ENCODE data around the gene CAMK2N1. TPM values are rescaled to one million over a fixed set of nuclear protein-coding genes. Genes with fewer than 3 reads are reported as not detected.

CAMK2N1 gene
- total RNA-seq, 1 experiment from 2014 or later, result 10.1 TPM

DNA sequence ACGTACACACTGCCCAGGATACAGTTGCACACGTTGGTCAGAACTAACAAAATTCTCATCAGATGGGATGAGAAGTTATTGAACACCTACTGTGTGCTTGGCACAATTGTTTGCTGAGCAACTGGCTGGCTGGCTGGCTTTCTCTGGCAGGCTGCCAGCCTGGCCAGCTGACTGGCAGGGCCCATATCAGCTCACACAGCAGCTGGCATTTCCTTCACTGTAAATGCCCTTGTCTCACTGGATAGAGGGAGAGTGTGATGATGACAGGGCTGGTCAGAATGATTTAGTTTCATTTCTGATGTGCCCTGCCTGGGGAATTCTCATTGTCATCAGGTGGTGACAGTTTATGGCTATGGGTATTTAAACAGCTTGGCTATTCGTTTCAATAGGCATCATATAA lies 15.8 kb downstream of the CAMK2N1 start:
- CTCF ChIA-PET, result interaction anchor here (0.7 kb wide), 1 partner anchor 253 kb away, joined by 3 read pairs; no protein-coding TSS in a partner anchor
- no peak for TF ChIP-seq JAZF1 (CRISPR knock-in tag; IDR thresholded peaks at IDR 0.05)
- TF ChIP-seq, protein P1, sequence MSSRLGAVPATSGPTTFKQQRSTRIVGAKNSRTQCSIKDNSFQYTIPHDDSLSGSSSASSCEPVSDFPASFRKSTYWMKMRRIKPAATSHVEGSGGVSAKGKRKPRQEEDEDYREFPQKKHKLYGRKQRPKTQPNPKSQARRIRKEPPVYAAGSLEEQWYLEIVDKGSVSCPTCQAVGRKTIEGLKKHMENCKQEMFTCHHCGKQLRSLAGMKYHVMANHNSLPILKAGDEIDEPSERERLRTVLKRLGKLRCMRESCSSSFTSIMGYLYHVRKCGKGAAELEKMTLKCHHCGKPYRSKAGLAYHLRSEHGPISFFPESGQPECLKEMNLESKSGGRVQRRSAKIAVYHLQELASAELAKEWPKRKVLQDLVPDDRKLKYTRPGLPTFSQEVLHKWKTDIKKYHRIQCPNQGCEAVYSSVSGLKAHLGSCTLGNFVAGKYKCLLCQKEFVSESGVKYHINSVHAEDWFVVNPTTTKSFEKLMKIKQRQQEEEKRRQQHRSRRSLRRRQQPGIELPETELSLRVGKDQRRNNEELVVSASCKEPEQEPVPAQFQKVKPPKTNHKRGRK (CRISPR knock-in tag; IDR thresholded peaks at IDR 0.05; ENCODE audit: borderline replicate concordance), result no peak
- no peak for TF ChIP-seq RORB (CRISPR knock-in tag; IDR thresholded peaks at IDR 0.05)
- no peak for TF ChIP-seq SP1 (CRISPR knock-in tag; conservative IDR thresholded peaks at IDR 0.05)
- TF ChIP-seq ZNF671 (CRISPR knock-in tag; IDR thresholded peaks at IDR 0.05), result no peak
- no peak for TF ChIP-seq RELA (CRISPR knock-in tag; IDR thresholded peaks at IDR 0.05; ENCODE audit: borderline replicate concordance)
- no peak for TF ChIP-seq ZNF396 (CRISPR knock-in tag; IDR thresholded peaks at IDR 0.05; ENCODE audit: borderline replicate concordance)
- TF ChIP-seq ZNF138 (CRISPR knock-in tag; conservative IDR thresholded peaks at IDR 0.05), result no peak
- no peak for TF ChIP-seq ZBTB21 (CRISPR knock-in tag; IDR thresholded peaks at IDR 0.05; ENCODE audit: borderline replicate concordance)
- no peak for TF ChIP-seq TEAD4 (CRISPR knock-in tag; IDR thresholded peaks at IDR 0.05)
- TF ChIP-seq ZNF219 (CRISPR knock-in tag; IDR thresholded peaks at IDR 0.05; ENCODE audit: borderline replicate concordance), result no peak
- TF ChIP-seq NR1H2 (CRISPR knock-in tag; IDR thresholded peaks at IDR 0.05), result no peak
- TF ChIP-seq E2F4 (CRISPR knock-in tag; IDR thresholded peaks at IDR 0.05; ENCODE audit: borderline replicate concordance, low read depth), result no peak
- TF ChIP-seq ATF6 (CRISPR knock-in tag; IDR thresholded peaks at IDR 0.05), result no peak
- TF ChIP-seq KAT7 (CRISPR knock-in tag; IDR thresholded peaks at IDR 0.05; ENCODE audit: borderline replicate concordance), result no peak
- no peak for TF ChIP-seq ZNF416 (CRISPR knock-in tag; IDR thresholded peaks at IDR 0.05)
- no peak for TF ChIP-seq NR3C1 (CRISPR knock-in tag; conservative IDR thresholded peaks at IDR 0.05; ENCODE audit: low read depth)
- TF ChIP-seq TEAD1 (CRISPR knock-in tag; IDR thresholded peaks at IDR 0.05), result no peak
- TF ChIP-seq EMX1 (CRISPR knock-in tag; IDR thresholded peaks at IDR 0.05), result no peak
- POLR2A ChIA-PET, result no interaction called here
- Mint-ChIP-seq H3K36me3 (no peaks in the 10 kb centered on the region), H3K27me3 (ENCODE audit: low read depth) (peaks cover 32% of the 10 kb centered on the region), H3K4me3 (no peak overlapping the region), H3K27ac (no peak overlapping the region), H3K4me1 (peaks cover 19% of the 10 kb centered on the region), H3K9me3 (no peaks in the 10 kb centered on the region)
- ATAC-seq (no peak), DNase-seq (ENCODE audit: low spot score) (no peak)

- ChIA-PET POLR2A (no interaction called here), CTCF (no interaction called here)
- no peak for ATAC-seq
- Mint-ChIP-seq H3K9me3 (no peaks in the 10 kb centered on the region), H3K4me1 (peaks cover 14% of the 10 kb centered on the region), H3K27ac (no peak overlapping the region), H3K27me3 (ENCODE audit: low read depth) (peaks cover 32% of the 10 kb centered on the region), H3K4me3 (no peak overlapping the region), H3K36me3 (no peaks in the 10 kb centered on the region)
- TF ChIP-seq JAZF1 (CRISPR knock-in tag; IDR thresholded peaks at IDR 0.05) (no peak), CBFB (CRISPR knock-in tag; IDR thresholded peaks at IDR 0.05; ENCODE audit: low read depth) (no peak), E2F1 (CRISPR knock-in tag; IDR thresholded peaks at IDR 0.05) (no peak), GTF2I (CRISPR knock-in tag; conservative IDR thresholded peaks at IDR 0.05) (no peak), OVOL2 (CRISPR knock-in tag; IDR thresholded peaks at IDR 0.05; ENCODE audit: borderline replicate concordance) (no peak), NR3C1 (CRISPR knock-in tag; conservative IDR thresholded peaks at IDR 0.05; ENCODE audit: low read depth) (no peak), ZNF121 (CRISPR knock-in tag; IDR thresholded peaks at IDR 0.05) (no peak), NFATC4 (CRISPR knock-in tag; IDR thresholded peaks at IDR 0.05) (no peak), MXD4 (CRISPR knock-in tag; IDR thresholded peaks at IDR 0.05; ENCODE audit: borderline replicate concordance) (no peak), RELA (CRISPR knock-in tag; IDR thresholded peaks at IDR 0.05; ENCODE audit: borderline replicate concordance) (no peak)
- TF ChIP-seq, protein P2, sequence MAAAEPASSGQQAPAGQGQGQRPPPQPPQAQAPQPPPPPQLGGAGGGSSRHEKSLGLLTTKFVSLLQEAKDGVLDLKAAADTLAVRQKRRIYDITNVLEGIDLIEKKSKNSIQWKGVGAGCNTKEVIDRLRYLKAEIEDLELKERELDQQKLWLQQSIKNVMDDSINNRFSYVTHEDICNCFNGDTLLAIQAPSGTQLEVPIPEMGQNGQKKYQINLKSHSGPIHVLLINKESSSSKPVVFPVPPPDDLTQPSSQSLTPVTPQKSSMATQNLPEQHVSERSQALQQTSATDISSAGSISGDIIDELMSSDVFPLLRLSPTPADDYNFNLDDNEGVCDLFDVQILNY (CRISPR knock-in tag; IDR thresholded peaks at IDR 0.05), result no peak
- DNase-seq (ENCODE audit: low spot score), result no peak
Measured at GRCh38 chr1:20469406-20470076, 16.5 kb downstream of the CAMK2N1 start.

Data from WTC11 (cell line).